ENCODE results near the gene CAV3.

- TF ChIP-seq POLR2A (IDR thresholded peaks at IDR 0.05; ENCODE audit: low read length) (no peak), GATA1 (IDR thresholded peaks at IDR 0.05; ENCODE audit: low read depth, low read length) (no peak)
Observed at GRCh38 chr3:8759038-8759707, 25.6 kb downstream of the CAV3 start.

All from erythroblast (primary cell).